Activated T-cell treated with anti-CD3 and anti-CD28 coated beads, Interleukin-2, amount 50 U/mL, for 1 hour (primary cell): ENCODE data around the gene RASGEF1C.
"Not testable (repeated sequence)": the region's sequence is repeated elsewhere in the genome, so short reads cannot be mapped to it uniquely, and the experiment has no call there.

Source experiments
- DNase-seq: peaks from one replicate; pipeline ENCODE4 v3.0.0-alpha.2; 2020

Gene RASGEF1C

GRCh38 chr5:180210961-180211760 lies 2.1 kb upstream of the RASGEF1C start:
- DNase-seq: no peak

GRCh38 chr5:180210077-180210476 lies 1.1 kb upstream of the RASGEF1C start:
- DNase-seq: not testable (repeated sequence)

- DNase-seq: no peak
These were observed 453 bp downstream of the RASGEF1C start for GRCh38 chr5:180208435-180209081.

- no peak for DNase-seq
These were observed 975 bp downstream of the RASGEF1C start for GRCh38 chr5:180208038-180208434.

- DNase-seq: no peak
These were observed 1.4 kb downstream of the RASGEF1C start for GRCh38 chr5:180207593-180207992.

GRCh38 chr5:180206993-180207392 lies 2.0 kb downstream of the RASGEF1C start:
- no peak for DNase-seq

GRCh38 chr5:180205916-180206315 lies 3.1 kb downstream of the RASGEF1C start:
- DNase-seq: no peak

GRCh38 chr5:180204276-180204819 lies 4.7 kb downstream of the RASGEF1C start:
- no peak for DNase-seq

GRCh38 chr5:180202939-180203573 lies 6.0 kb downstream of the RASGEF1C start:
- DNase-seq: no peak

- DNase-seq: no peak
These were observed 7.7 kb downstream of the RASGEF1C start for GRCh38 chr5:180201051-180201987.

- no peak for DNase-seq
These were observed 9.6 kb downstream of the RASGEF1C start for GRCh38 chr5:180199390-180199789.

- DNase-seq: no peak
These were observed 10.8 kb downstream of the RASGEF1C start for GRCh38 chr5:180198208-180198607.

- DNase-seq: no peak
These were observed 11.9 kb downstream of the RASGEF1C start for GRCh38 chr5:180197016-180197702.

- DNase-seq: no peak
These were observed 14.3 kb downstream of the RASGEF1C start for GRCh38 chr5:180194410-180195345.

GRCh38 chr5:180193749-180194375 lies 15.1 kb downstream of the RASGEF1C start:
- DNase-seq: no peak

GRCh38 chr5:180191716-180192115 lies 17.3 kb downstream of the RASGEF1C start:
- no peak for DNase-seq

- no peak for DNase-seq
These were observed 21.2 kb downstream of the RASGEF1C start for GRCh38 chr5:180187767-180188166.

- DNase-seq: no peak
These were observed 28.2 kb downstream of the RASGEF1C start for GRCh38 chr5:180180846-180181245.

GRCh38 chr5:180180421-180180820 lies 28.6 kb downstream of the RASGEF1C start:
- no peak for DNase-seq
